22Rv1 (cell line): ENCODE results near the gene KCNK10.

ENCODE experiments used
- ZFX ChIP-seq: fragments of 450-650 bp; IDR thresholded peaks from 2 replicates; pipeline ENCODE4 v1.6.1; 2017; ENCODE audit warnings: antibody characterized with exemption, borderline replicate concordance
- TF ChIP-seq, protein P1 (sequence below): fragments of 450-650 bp; IDR thresholded peaks from 2 replicates; pipeline ENCODE4 v1.5.1; 2017; ENCODE audit warnings: mild to moderate bottlenecking

DNA sequence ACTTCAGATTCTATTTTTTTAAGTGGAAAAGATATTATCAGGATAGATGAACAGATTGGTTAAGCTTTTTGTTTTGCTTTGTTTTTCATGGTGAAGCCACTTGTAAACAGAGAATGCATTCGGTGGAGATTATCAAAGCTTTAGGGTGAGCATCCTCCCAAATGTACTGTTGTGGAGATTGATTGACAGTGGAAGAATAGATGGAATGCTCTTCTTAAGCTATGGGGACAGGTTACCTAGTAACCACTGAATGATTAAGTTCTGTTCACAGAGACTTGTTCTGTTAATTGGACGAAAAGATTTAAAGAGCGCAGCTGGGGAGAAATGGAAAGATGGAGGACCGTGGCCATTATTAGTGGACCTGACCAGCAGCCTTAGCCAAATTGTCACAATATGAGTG lies 40.6 kb upstream of the KCNK10 start:
- TF ChIP-seq, protein P1, sequence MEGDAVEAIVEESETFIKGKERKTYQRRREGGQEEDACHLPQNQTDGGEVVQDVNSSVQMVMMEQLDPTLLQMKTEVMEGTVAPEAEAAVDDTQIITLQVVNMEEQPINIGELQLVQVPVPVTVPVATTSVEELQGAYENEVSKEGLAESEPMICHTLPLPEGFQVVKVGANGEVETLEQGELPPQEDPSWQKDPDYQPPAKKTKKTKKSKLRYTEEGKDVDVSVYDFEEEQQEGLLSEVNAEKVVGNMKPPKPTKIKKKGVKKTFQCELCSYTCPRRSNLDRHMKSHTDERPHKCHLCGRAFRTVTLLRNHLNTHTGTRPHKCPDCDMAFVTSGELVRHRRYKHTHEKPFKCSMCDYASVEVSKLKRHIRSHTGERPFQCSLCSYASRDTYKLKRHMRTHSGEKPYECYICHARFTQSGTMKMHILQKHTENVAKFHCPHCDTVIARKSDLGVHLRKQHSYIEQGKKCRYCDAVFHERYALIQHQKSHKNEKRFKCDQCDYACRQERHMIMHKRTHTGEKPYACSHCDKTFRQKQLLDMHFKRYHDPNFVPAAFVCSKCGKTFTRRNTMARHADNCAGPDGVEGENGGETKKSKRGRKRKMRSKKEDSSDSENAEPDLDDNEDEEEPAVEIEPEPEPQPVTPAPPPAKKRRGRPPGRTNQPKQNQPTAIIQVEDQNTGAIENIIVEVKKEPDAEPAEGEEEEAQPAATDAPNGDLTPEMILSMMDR: no peak
- TF ChIP-seq ZFX: no peak
